A673 (cell line): Measurements from ENCODE around the gene PRM3. TPM values are rescaled to one million over a fixed set of nuclear protein-coding genes. Genes with fewer than 3 reads are reported as not detected.

Source experiments
- BruUV-seq: library from RNA; stranded (reverse); fragments of 400-500 nt; replicated peaks from 2 replicates; lab custom pipeline; 2021; lab: Mats Ljungman, UMichigan
- CTCF ChIA-PET: fragments of 300-600 bp; sonication (Branson Sonifier 250); formaldehyde crosslinking; loops from one replicate; lab custom pipeline; 2022; ENCODE audit warnings: antibody characterized with exemption; lab: Charles Lee
- POLR2A ChIA-PET: fragments of 300-600 bp; sonication (Branson Sonifier 250); formaldehyde crosslinking; loops from one replicate; lab custom pipeline; 2022; ENCODE audit warnings: antibody characterized with exemption; ENCODE audit not compliant: low non-redundant PET; lab: Charles Lee
- DNase-seq: peaks from one replicate; pipeline ENCODE4 v3.0.0-alpha.2; 2015; ENCODE audit warnings: low spot score
- H3K27ac ChIP-seq: fragments of 200-600 bp; sonication (generic); 2 replicates; pipeline ENCODE4 v1.5.1; 2016; ENCODE audit warnings: mixed run types, low read depth, mild to moderate bottlenecking, mixed read lengths, antibody characterized with exemption, low read length; ENCODE audit not compliant: poor library complexity, severe bottlenecking
- H3K27me3 ChIP-seq: fragments of 200-600 bp; sonication (generic); replicated peaks from 2 replicates; pipeline ENCODE4 v1.6.1; 2017; ENCODE audit warnings: mixed run types, low read depth, mild to moderate bottlenecking, mixed read lengths, antibody characterized with exemption, low read length; ENCODE audit not compliant: insufficient read depth, poor library complexity
- H3K36me3 ChIP-seq: fragments of 200-600 bp; sonication (generic); 2 replicates; pipeline ENCODE4 v1.6.1; 2016; ENCODE audit warnings: mixed run types, mild to moderate bottlenecking, mixed read lengths, antibody characterized with exemption, low read length; ENCODE audit not compliant: insufficient read depth, poor library complexity, severe bottlenecking
- H3K4me1 ChIP-seq: fragments of 200-600 bp; sonication (generic); 2 replicates; pipeline ENCODE4 v1.6.1; 2017; ENCODE audit warnings: mixed run types, mild to moderate bottlenecking, mixed read lengths, antibody characterized with exemption, low read length; ENCODE audit not compliant: insufficient read depth, poor library complexity, severe bottlenecking
- H3K4me3 ChIP-seq: fragments of 200-600 bp; sonication (generic); 2 replicates; pipeline ENCODE4 v1.5.1; 2016; ENCODE audit warnings: low read depth, mixed run types, mild to moderate bottlenecking, mixed read lengths, low read length; ENCODE audit not compliant: poor library complexity, severe bottlenecking
- H3K9me3 ChIP-seq: fragments of 200-600 bp; sonication (generic); 2 replicates; pipeline ENCODE4 v1.6.1; 2016; ENCODE audit warnings: mixed run types, low read depth, mild to moderate bottlenecking, mixed read lengths, antibody characterized with exemption, low read length; ENCODE audit not compliant: poor library complexity, severe bottlenecking
- CTCF ChIP-seq: fragments of 300-800, 200-600 bp; sonication (generic); conservative IDR thresholded peaks from 2 replicates; pipeline ENCODE4 v1.5.1; 2017; ENCODE audit warnings: low read depth, mild to moderate bottlenecking, antibody characterized with exemption, low read length, moderate library complexity, mixed read lengths
- EZH2 ChIP-seq: fragments of 200-600 bp; sonication (generic); IDR thresholded peaks from 2 replicates; pipeline ENCODE4 v1.6.1; 2017; ENCODE audit warnings: borderline replicate concordance, low read depth, mild to moderate bottlenecking, mixed read lengths, antibody characterized with exemption, low read length; ENCODE audit not compliant: poor library complexity, severe bottlenecking
- intact Hi-C: fragments of 100-400 bp; cut with micrococcal nuclease; formaldehyde crosslinking; loops from one replicate; pipeline ENCODE4 v1.10.0; 2022; ENCODE audit not compliant: unreplicated experiment
- total RNA-seq: library from RNA; stranded (reverse); gene quantifications from 2 replicates; pipeline ENCODE4 v1.2.3, GENCODE V29; 2021

The PRM3 gene
- total RNA-seq, 1 experiment from 2014 or later: not detected

- intact Hi-C loops: no loop called here
- no peaks in the 10 kb centered on the region for H3K4me1 ChIP-seq
- H3K36me3 ChIP-seq: no peaks in the 10 kb centered on the region
- TF ChIP-seq EZH2: no peak
- TF ChIP-seq CTCF: no peak
- no peaks in the 10 kb centered on the region for H3K27me3 ChIP-seq
- H3K9me3 ChIP-seq: no peaks in the 10 kb centered on the region
- POLR2A ChIA-PET: no interaction called here
- no peak within 1 kb of the TSS for H3K27ac ChIP-seq
- no peak within 1 kb of the TSS for H3K4me3 ChIP-seq
- CTCF ChIA-PET: no interaction called here
- BruUV-seq: no TSS peak
- DNase-seq: no peak
Observed at GRCh38 chr16:11268921-11269375, 4.5 kb downstream of the PRM3 start, which contains the start of gene TNP2. TSS of gene TNP2 (minus strand) at chr16:11269325. CDS start at chr16:11269262, 63 bp downstream.

- H3K4me1 ChIP-seq: no peaks in the 10 kb centered on the region
- no peaks in the 10 kb centered on the region for H3K27me3 ChIP-seq
- no peak for TF ChIP-seq EZH2
- no peak for TF ChIP-seq CTCF
- H3K27ac ChIP-seq: no peak overlapping the region
- no peak overlapping the region for H3K4me3 ChIP-seq
- ChIA-PET POLR2A (no interaction called here), CTCF (no interaction called here)
- no peak for DNase-seq
- H3K9me3 ChIP-seq: no peaks in the 10 kb centered on the region
- BruUV-seq: no TSS peak
- no peaks in the 10 kb centered on the region for H3K36me3 ChIP-seq
- intact Hi-C loops: no loop called here
Observed at GRCh38 chr16:11265124-11265523, 8.3 kb downstream of the PRM3 start.

GRCh38 chr16:11264155-11264832 lies 9.1 kb downstream of the PRM3 start:
- ChIA-PET POLR2A (no interaction called here), CTCF (interaction anchor here (0.8 kb wide), 1 partner anchor 9 kb away, joined by 3 read pairs; no protein-coding TSS in a partner anchor)
- H3K9me3 ChIP-seq: no peaks in the 10 kb centered on the region
- H3K27me3 ChIP-seq: no peaks in the 10 kb centered on the region
- H3K27ac ChIP-seq: no peak overlapping the region
- no TSS peak for BruUV-seq
- TF ChIP-seq EZH2 (no peak), CTCF (no peak)
- no peaks in the 10 kb centered on the region for H3K36me3 ChIP-seq
- intact Hi-C loops: no loop called here
- no peak overlapping the region for H3K4me3 ChIP-seq
- H3K4me1 ChIP-seq: no peaks in the 10 kb centered on the region
- no peak for DNase-seq
